GDM1 (cell line): ENCODE results near the gene HSF2BP.
"Not testable (repeated sequence)": the region's sequence is repeated elsewhere in the genome, so short reads cannot be mapped to it uniquely, and the experiment has no call there.

Experiments used
- DNase-seq: peaks from one replicate; lab custom pipeline; 2025; lab: John Stamatoyannopoulos, UW

HSF2BP gene

DNA sequence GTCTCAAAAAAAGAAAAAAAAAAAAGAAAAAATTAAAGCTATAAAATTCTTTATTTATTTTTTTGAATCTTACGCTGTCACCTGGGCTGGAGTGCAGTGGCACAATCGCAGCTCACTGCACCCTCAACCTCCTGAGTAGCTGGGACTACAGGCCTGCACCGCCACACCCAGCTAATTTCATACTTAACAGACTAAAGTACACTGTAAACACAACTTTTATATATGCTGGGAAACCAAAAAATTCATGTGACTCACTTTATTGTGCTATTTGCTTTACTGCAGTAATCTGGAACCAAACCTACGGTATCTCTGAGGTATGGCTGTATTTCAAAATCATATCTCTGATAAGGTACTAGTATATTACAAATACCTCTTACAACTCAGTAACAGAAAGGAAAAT, 40.3 kb downstream of the HSF2BP start:
- no peak for DNase-seq

DNA sequence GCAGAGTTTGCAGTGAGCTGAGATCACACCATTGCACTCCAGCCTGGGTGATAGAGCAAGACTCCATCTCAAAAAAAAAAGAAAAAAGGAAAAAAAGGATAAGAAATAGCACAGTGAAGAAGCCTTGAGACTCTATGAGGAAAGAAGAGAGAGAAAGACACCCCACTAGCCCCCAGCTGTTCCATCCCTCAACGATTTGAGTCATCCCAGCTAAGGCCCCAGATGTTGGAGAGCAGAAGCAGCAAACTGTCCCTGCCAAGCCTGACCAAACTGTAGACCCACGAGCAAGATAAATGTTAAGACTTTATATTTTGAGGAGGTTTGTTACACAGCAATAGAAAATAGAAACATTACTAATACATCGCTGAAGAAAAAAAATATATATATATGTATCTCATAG, 42.4 kb downstream of the HSF2BP start:
- DNase-seq: not testable (repeated sequence)

DNA sequence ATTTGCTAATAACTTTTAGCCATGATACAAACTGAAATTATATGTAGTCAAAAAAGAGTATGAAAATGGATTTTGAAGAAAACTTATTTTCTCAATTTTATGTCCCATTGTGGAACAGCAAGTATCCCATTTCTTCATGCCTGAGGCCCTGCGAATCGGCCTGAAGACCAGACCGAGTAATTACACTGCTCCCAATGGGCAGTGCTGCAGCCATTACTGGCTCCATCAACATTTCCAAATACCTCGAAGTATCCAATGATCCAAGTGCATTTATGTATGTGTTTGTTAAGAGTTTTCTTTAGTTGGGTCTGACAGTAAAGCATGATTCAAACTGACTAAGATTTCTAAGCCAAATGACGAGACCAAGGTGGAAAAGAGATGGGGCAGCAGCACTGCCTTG, 44.4 kb downstream of the HSF2BP start:
- DNase-seq: no peak

DNA sequence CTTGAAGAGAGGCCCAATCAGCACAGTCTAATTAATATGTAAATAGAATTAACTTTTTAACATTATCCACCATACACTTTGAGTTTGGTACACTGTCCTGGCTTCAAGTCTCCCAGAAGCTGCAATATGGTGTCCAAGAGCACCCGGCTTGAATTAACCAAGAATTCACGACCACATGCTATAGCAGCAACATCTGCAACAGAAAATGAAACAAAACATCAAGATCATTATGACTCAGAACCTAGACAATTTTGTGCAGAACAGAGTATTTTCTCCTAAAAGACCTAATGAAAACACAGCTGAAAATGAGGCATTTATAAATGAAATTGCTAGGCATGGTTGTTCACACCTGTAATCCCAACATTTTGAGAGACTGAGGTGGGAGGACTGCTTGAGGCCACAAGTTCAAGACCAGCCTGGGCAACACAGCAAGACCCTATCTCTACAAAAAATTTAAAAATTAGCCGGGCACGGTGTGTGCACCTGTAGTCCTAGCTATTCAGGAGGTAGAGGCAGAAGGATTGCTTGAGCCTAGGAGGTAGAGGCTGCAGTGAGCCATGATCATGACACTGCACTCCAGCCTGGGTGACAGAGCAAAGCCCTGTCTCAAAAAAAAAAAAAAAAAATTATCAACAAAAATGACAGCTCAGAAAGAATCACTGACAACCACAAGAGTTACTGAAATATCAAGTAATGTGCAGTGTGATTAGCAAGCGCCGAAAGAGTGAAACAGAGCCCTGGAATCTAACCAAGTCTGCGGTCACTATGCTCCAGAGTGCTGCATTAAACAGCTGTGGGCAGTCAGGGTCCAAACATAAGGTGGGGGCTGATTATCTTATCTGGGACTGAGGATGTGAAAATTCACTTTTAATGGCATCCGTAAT, 45.3 kb downstream of the HSF2BP start:
- DNase-seq: no peak

DNA sequence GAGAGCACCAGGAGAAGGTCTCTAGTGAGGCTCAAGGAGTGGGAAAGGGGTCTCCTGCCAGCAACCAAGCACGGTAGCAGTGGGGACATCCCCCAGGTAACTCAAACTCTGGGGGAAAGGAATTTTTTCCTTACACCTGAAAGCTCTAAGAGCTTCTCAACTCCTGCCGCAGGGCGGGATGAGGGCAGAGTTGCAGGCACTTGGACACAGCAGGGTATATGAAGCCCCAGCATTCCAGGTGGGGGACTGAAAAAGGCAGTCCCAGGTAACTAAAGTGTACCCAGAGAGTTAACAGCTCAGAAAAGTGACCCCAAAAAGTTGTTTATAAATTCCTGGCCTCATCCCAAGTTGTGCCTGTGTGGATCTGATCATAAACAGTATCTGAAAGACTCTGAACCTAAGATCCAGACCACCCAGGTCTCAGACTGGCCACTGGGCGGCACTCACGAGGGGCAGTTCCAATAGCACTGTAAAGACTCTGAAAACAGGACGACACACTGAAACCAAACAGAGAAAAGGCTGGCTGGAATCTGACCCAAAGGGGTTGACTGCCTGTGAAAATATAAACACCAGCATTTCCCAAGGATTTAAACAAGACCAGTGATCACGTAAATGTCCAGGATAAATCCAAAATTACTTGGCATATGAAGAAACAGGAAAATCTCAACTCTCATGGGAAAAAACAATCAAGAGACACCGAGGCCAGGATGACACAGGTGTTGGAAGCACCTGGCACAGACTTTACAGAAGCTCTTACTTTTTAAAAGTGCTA, 47.5 kb downstream of the HSF2BP start:
- DNase-seq: no peak

DNA sequence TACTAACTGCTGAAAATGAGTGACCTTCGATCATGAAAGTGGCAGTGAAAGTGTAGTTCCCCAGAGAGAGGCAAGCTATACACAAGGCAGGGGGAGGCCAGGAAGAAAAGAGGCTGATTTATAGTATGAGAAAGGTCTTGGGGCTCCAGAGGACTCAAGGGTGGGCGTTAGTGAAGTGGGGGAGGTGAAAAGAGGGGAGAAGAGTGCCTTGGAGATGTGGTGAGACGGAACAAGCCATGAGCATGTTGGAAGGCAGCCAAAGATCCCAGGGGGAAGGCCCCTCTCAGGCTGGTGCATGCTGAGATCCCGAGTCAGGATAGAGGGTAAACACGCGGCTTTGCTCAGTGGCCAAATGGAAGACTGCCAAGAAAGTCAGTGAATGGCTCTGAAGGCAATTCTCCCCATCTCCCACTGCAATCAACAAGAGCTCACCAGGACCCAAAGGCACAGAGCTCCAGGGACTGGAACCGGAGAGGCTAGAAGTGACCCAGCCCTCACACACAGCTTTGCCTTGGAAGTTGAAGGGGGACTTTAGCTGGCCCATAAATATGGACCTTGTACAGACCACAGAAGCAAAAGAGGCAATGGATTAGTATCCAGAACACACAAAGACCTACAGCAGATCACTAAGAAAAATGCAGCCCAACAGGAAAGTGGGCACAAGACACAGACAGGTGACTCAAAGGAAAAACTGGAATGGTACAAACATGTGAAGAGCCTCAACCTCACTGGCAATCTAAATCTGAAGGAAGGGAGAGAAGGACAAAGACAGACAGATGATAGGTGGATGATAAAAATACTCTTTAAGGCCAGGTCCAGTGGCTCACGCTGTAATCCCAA, 49.6 kb downstream of the HSF2BP start:
- DNase-seq: no peak

DNA sequence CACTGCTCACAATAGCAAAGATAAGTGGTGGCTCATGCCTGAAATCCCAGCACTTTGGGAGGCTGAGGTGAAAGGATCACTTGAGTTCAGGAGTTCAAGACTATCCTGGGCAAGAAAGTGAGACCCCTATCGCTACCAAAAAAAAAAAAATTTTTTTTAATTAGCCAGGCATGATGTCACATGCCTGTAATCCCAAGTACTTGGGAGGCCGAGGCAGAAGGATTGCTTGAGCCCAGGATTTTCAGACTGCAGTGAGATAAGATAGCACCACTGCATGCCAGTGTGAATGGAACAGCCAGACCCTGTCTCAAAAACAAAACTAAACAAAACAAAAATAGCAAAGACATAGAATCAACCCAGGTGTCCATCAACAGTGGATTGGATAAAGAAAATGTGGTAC, 50.6 kb downstream of the HSF2BP start:
- DNase-seq: no peak

DNA sequence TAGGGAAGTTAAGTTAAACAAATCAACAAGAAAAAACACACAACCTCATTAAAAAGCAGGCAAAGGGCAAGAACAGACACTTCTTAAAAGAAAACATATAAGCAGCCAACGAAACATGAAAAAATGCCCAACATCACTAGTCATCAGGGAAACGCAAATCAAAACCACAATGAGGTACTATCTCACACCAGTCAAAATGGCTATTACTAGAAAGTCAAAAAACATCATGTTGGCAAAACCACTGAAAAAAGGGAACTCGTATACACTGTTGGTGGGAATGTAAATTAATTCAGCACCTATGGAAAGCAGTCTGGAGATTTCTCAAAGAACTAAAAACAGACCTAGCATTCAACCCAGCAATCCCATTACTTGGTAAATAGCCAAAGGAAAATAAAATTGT, 51.1 kb downstream of the HSF2BP start:
- peak; percentile 28 for DNase-seq

DNA sequence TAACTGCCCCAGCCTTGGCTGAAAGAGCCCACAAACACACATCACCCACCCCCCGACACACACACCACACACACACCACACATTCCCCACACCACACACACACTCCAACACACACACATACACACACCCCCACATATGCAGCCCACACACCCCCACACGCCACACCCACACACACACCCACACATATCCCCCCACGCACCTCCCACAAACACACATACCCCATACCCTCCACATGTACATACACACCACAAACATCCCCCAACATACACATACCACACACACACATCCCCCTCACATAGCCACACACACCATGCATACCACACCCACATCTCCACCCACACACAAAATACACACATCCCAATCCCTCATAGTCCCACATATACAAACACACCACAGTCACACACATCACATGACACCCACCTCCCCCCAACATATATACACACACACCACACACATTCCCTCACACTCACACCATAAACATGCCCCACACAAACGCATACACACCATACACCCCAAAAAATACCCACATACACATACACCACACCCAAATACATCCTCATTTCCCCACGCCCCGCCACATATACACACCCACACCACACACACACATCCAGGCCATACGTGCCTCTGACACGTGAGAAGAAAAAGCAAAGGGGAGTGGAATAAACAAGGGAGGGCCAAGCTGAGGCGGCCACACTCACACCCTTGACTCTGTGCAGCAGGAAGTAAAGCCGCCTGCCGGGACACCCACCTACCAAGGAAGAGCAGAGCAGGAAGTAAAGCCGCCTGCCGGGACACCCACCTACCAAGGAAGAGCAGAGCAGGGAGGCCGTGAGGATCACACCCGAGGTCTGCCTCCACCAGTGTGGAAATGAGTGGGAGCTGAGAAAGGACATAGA, 53.7 kb downstream of the HSF2BP start:
- no peak for DNase-seq

DNA sequence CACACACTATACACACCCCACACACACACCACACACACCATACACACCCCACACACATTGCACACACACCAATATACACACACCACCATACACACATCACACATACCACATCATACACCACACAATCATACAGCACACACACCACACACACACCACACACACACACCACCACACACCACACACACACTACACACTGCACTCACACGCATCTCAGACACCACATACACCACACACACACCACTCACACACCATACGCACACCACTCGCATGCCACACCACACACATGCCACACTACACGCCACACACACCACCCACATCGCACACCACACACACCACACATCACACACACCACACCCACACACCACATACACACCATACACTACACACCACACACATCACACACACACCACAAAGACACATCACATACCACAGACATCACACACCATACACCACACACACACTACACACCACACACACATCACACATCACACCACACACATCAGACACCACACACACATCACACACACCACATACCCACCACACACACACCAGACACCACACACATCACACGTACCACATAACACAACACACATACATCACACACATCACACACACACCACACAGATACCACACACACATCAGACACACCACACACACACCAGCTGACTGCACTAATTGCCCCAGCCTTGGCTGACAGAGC, 54.6 kb downstream of the HSF2BP start:
- DNase-seq: no peak

DNA sequence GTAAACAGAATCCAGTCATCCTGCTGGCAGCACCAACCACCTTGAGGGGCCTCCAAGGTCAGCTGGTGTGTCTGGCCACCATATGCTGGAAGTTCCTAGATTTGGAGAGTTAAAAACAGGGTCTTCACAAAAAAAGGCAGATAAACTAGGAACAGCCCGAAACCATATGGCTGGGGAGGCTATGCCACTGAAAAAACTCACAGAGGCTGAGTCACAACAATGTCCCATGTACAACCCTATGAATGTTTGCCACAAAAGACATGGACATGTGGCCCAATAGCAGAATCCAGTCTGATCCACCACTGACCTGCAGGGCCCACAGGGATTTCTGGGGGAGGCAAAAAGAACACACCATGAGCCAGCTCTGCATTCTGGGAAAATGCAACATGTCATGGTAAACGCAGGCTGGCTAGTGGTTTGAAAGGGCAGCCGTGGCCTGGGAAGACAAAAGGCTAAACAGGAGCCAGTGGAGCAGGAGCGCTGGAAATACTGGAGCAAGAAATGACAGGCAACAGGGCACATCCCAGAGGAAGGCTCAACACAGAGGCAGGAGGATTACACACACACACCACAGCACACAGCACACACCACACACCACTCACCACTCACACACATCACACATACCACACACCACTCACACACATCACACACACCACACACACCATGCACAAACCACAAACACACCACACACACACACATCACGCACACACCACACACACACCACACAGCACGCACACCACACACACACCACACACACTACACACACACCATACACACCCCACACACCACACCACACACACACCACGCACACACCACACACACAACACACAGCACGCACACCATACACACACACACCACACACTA, 55.4 kb downstream of the HSF2BP start:
- DNase-seq: no peak

DNA sequence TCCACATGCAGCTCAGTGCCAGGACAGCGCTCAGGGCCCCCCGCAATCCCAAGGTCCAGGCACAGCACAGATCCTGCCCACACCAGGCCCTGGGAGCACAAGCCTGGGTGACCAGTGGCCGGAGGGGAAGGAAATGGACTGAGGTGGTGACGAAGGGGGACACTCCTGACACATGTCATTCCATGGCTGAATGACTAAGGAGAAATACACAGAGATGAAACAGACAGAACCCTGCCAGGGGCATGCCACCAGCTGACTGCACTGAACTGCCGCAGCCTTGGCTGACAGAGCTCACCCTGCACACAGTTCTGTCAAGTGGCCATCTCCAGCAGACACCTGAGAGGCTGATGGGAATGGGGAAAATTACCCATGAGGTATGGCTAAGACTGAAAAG, 56.1 kb downstream of the HSF2BP start:
- DNase-seq: no peak

DNA sequence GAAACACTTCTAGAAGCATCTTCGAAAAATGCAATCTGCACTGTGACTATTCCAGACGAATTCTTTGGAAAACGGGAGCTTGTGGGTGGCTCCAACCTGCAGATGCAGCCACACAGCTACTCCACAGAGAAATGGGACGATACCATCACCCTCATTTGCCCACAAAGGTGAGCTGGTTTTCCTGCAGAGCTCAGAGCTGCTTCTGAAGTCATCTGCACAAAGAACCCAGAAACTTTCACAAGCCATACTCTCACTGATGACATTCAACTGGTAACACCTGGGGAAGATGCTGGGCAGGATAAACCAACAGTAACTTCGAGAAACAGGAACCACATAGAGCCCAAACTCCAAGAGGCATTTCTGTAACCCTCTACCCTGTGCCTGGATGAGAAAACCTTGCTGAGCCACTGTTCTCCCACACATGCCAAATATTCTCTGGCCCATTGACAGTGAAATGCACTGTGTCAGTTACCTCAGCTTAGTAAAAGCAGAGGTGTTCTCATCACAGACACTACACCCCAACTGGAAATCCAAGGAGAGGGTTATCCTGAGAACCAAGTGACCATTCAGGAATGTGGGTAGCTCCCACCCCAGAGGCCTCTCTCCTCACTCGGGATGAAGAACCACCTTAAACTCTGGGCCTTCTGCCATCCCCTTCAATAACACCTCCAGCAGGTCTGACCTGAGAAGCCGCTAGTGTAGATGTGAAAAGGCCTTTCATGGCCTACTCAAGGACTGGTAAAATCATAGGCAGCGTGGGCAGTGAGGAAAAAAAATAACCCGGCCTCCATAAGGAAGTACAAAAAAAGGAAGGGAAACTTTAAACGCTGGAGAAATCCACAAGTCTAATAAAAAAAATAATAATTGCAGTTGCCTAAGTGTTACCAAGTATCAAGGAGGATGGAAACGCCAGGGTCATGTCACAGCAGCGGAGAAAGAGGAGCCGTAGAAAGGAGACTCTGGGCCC, 56.7 kb downstream of the HSF2BP start:
- DNase-seq: no peak

DNA sequence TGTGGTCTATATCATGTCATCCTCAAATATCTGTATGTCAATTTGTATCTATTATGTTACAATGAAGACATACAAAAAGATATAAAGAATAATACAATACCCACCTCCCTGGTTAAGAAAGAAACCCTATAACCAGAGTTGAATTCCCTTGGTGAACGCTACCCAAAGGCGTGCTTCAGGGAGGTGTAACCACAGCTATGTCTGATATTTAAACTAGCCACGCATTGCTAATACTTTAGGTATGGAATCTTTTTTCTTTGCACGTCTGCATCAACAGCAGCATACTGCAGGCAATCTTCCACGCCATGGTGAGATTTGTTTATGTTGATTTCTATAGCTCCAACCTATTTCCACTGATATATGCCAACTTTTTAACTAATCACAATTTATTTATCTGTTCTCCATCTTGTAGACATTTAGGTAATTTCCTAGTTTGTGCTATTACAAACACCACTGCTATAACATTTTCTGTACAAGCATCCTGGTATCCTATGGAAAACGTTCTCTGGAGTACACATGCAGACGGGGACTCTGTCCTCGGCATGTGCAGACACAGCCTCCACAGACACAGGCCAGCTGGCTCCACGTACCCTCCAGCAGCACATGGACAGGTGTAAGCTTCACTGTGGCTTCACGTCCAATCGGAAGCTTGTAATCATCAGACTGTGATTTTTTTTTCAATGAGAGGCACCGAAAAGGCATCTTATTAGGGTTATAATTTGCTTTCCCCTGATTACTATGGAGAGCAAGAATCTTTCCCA, 58.5 kb downstream of the HSF2BP start:
- no peak for DNase-seq

DNA sequence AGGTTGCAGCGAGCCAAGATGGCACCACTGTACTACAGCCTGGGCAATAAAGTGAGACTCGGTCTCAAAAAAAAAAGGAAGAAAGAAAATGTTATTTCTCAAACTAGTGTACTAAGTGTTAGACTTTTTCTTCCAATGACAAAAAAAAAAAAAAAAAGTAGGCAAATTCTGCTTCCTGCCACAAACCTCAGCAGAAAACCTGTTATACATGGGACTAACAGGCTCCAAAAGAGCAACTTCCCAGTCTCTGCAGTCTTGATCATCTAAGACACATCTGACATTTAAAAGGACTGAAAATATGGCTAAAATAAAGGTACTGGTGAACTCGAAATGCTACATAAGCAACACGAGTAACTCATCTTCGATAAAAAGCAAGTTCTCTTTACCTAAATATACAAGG, 59.6 kb downstream of the HSF2BP start:
- DNase-seq: peak; percentile 18

DNA sequence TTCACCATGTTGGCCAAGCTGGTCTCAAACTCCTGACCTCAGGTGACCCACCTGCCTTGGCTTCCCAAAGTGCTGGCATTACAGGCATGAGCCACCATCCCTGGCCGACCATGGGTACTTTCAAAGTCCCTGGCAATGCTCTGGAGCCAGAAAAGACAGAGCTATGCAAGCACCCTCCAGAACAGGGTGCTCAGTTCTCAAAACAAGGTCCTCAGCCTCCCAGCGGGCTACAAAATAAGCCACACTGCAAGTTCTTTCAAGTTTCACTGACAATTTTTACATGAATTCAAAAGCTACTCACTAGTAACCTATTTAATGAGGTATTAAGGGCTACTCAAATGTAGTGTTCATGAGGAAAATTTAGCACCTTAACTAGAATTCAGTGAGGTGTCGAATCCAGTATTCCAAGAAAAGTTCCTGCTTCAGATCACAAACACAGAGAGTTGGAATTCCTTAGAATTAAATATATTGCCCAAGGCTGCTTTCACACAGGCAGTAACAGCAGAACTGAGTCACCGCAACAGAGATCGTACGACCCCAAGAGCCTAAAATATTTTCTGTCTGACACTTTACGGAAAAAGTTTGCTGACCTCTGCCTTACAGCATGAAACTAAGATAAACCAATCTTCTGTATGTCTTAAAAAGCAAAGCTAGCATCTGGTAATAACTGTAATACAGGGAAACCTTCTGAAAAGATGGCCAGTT, 60.7 kb downstream of the HSF2BP start:
- DNase-seq: no peak

DNA sequence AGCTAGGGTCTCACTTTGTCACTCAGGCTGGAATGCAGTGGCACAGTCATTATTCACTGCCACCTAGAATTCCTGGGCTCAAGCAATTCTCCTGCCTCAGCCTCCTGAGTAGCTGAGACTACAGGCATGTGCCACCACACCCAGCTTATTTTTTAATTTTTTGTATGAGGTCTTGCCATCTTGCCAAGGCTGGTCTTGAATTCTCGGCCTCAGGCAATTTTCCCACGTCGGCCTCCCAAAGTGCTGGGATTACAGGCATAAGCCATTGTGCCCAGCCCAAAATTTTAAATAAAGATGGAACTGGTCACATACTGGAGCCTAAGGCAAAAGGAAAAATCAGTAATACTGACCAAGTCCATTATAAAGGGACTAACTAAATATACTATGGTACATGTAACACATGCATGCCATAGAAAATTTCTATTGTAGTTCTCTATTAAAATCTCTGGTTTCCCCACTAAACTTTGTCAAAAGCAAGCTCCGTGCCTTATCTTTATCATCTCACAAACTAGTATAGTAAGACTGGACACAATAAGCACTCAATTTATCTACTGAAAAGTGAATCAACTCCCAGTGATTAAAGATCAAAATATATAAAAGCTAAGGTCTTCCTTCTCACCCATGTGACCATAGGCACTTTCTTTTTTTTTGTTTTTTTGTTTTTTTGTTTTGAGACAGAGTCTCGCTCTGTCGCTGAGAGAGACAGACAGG, 61.6 kb downstream of the HSF2BP start:
- DNase-seq: no peak
